ENCODE measurements around the gene PTPN2.

The PTPN2 gene

DNA sequence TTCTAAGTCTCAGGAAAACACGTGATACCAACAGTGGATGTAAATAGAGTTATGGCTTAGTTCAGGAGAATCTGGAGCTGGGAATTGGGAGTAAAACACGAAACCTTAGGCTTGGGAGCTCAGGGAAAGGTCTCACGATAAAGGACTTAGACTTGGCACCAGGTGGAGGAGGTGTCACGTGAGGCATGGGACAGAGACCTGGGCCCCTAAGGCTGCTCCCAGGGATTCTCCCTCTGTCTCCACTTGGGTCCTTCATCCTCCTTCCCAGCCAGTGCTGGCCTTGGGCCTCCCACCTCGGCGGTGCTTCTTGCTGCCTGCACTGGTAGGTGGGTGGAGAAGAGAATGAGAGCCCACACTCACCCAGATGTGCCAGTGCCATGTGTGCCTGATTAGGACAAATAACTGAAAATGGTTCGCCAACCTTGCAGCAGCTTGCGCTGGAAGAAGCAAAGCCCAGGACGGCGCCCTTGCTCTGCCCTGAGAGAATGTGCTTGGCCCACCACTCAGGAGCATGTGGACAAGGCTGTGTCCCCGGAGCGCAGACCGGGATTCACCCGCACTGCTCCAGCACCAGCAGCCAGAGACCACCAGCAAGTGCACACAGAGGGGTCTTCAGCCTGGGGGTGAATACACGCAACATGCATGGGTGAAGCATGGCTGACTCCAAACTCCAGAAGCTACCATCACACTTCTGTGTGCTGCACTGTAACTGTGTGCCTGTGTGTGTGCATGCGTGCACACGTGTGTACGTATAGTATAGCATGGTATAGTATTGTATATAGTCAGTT is 133.1 kb downstream of the PTPN2 start:
- no peaks in the 10 kb centered on the region for H3K9me3 Mint-ChIP-seq
- H3K27me3 Mint-ChIP-seq = peaks cover 3% of the 10 kb centered on the region
- no peak overlapping the region for H3K27ac Mint-ChIP-seq
- no peak for DNase-seq
- H3K4me3 Mint-ChIP-seq = no peak overlapping the region
- no peaks in the 10 kb centered on the region for H3K36me3 Mint-ChIP-seq (ENCODE audit: low read depth)
- peaks cover 9% of the 10 kb centered on the region for H3K4me1 Mint-ChIP-seq (ENCODE audit: low read depth)

- Mint-ChIP-seq H3K36me3 (ENCODE audit: low read depth) (no peaks in the 10 kb centered on the region), H3K27ac (no peak overlapping the region), H3K4me3 (no peak overlapping the region), H3K27me3 (peaks cover 3% of the 10 kb centered on the region), H3K9me3 (no peaks in the 10 kb centered on the region), H3K4me1 (ENCODE audit: low read depth) (peaks cover 9% of the 10 kb centered on the region)
- no peak for DNase-seq
Measured at GRCh38 chr18:12750076-12750714, 133.8 kb downstream of the PTPN2 start.

DNA sequence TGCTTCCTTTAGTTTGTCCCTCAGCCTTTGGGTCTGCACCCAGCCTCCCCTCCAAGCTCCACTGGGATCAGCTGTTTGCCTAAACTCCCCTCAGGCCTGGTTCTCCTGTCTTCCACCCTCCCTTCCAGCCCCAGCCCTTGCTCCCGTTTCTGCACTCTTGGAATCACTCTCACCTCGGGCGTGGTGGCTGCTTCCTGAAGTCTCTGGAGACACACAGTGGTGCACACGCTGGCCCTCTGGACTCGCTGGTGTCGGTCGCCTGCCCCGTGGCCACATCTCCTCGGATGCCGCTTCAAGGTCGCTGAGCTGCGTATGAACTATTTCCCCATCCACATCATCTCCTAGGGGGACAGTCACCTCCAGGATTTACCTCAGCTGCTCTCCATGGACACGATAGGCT is 134.9 kb downstream of the PTPN2 start:
- Mint-ChIP-seq H3K27ac (no peak overlapping the region), H3K36me3 (ENCODE audit: low read depth) (no peaks in the 10 kb centered on the region)

GRCh38 chr18:12748671-12749070 is 135.4 kb downstream of the PTPN2 start:
- Mint-ChIP-seq H3K27me3 (peaks cover 3% of the 10 kb centered on the region), H3K36me3 (ENCODE audit: low read depth) (no peaks in the 10 kb centered on the region), H3K4me1 (ENCODE audit: low read depth) (peaks cover 9% of the 10 kb centered on the region), H3K27ac (no peak overlapping the region), H3K9me3 (no peaks in the 10 kb centered on the region), H3K4me3 (no peak overlapping the region)
- no peak for DNase-seq

More for the DNA sequence above, 134.9 kb downstream of the PTPN2 start:
- no peaks in the 10 kb centered on the region for H3K9me3 Mint-ChIP-seq
- no peak overlapping the region for H3K4me3 Mint-ChIP-seq
- peaks cover 9% of the 10 kb centered on the region for H3K4me1 Mint-ChIP-seq (ENCODE audit: low read depth)
- no peak for DNase-seq
- peaks cover 3% of the 10 kb centered on the region for H3K27me3 Mint-ChIP-seq

- peaks cover 3% of the 10 kb centered on the region for H3K27me3 Mint-ChIP-seq
- H3K36me3 Mint-ChIP-seq (ENCODE audit: low read depth) = no peaks in the 10 kb centered on the region
- no peak for DNase-seq
- no peak overlapping the region for H3K4me3 Mint-ChIP-seq
- H3K4me1 Mint-ChIP-seq (ENCODE audit: low read depth) = peaks cover 9% of the 10 kb centered on the region
- H3K27ac Mint-ChIP-seq = no peak overlapping the region
- H3K9me3 Mint-ChIP-seq = no peaks in the 10 kb centered on the region
Measured at GRCh38 chr18:12747530-12748315, 136.3 kb downstream of the PTPN2 start.

GRCh38 chr18:12745095-12745795 is 138.8 kb downstream of the PTPN2 start:
- H3K4me1 Mint-ChIP-seq (ENCODE audit: low read depth) = peaks cover 7% of the 10 kb centered on the region
- no peak overlapping the region for H3K4me3 Mint-ChIP-seq
- no peaks in the 10 kb centered on the region for H3K36me3 Mint-ChIP-seq (ENCODE audit: low read depth)
- H3K27ac Mint-ChIP-seq = no peak overlapping the region
- no peaks in the 10 kb centered on the region for H3K9me3 Mint-ChIP-seq
- DNase-seq = no peak
- peaks cover 3% of the 10 kb centered on the region for H3K27me3 Mint-ChIP-seq

DNA sequence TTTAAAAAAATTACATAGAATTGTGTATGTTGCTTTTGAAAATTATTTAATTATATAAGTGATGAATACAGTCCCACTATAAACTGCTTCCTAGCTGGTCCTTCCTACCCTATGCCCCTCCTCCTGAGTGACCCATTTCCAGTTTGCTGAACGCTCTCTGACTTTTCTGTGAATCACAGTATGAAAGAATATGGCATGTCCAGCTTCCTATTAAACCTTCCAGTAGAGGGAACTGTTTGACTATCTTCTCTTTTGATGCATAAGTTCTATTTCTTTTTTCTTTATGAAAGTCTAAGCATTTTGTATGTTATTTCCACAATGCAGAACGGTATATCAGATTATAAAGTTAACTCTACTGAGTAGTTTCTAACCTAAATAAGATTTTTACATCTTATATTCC is 139.9 kb downstream of the PTPN2 start:
- Mint-ChIP-seq H3K4me3 (no peak overlapping the region), H3K4me1 (ENCODE audit: low read depth) (peaks cover 2% of the 10 kb centered on the region), H3K27me3 (no peaks in the 10 kb centered on the region), H3K36me3 (ENCODE audit: low read depth) (no peaks in the 10 kb centered on the region), H3K27ac (no peak overlapping the region), H3K9me3 (no peaks in the 10 kb centered on the region)
- no peak for DNase-seq

- peaks cover 2% of the 10 kb centered on the region for H3K4me1 Mint-ChIP-seq (ENCODE audit: low read depth)
Measured at GRCh38 chr18:12742453-12742852, 141.6 kb downstream of the PTPN2 start.

More at GRCh38 chr18:12742453-12742852, 141.6 kb downstream of the PTPN2 start:
- no peak for DNase-seq
- no peak overlapping the region for H3K4me3 Mint-ChIP-seq
- H3K27ac Mint-ChIP-seq = no peak overlapping the region
- no peaks in the 10 kb centered on the region for H3K9me3 Mint-ChIP-seq
- no peaks in the 10 kb centered on the region for H3K36me3 Mint-ChIP-seq (ENCODE audit: low read depth)
- no peaks in the 10 kb centered on the region for H3K27me3 Mint-ChIP-seq

Measured in activated T-cell treated with anti-CD3 and anti-CD28 coated beads, Interleukin-2, amount 50 U/mL, for 24 hours (primary cell).